K562 (cell line): Measurements from ENCODE around the gene EPB41L2.

Experiments used
- CTCF ChIP-seq, 3 experiments: IDR thresholded peaks in 2 of 3; conservative IDR thresholded peaks in 1 of 3; 2 replicates each; pipeline ENCODE4 v1.5.1; 2011 to 2012; ENCODE audit warnings: low read length in 3 of 3, mild to moderate bottlenecking in 3 of 3, control low read depth in 2 of 3, improper control_type of control experiment in 1 of 3, inconsistent platforms in 1 of 3, low read depth in 1 of 3, mixed read lengths in 1 of 3, moderate library complexity in 1 of 3; ENCODE audit not compliant: insufficient read depth in 2 of 3
- EZH2 ChIP-seq: IDR thresholded peaks from 2 replicates; pipeline ENCODE4 v1.6.1; 2012; ENCODE audit warnings: low read depth, mild to moderate bottlenecking, inconsistent platforms, low read length, borderline replicate concordance
- FIP1L1 ChIP-seq: fragments of 200-400 bp; formaldehyde crosslinking; IDR thresholded peaks from 2 replicates; pipeline ENCODE4 v1.6.1; 2018; ENCODE audit warnings: mild to moderate bottlenecking, low read depth, low read length; ENCODE audit not compliant: poor library complexity, severe bottlenecking
- HDGF ChIP-seq: fragments of 450-650 bp; IDR thresholded peaks from 2 replicates; pipeline ENCODE4 v1.6.1; 2016
- OTX1 ChIP-seq: fragments of 450-650 bp; formaldehyde crosslinking; IDR thresholded peaks from 2 replicates; pipeline ENCODE4 v1.4.0; 2022; ENCODE audit warnings: mild to moderate bottlenecking
- POLR2A ChIP-seq: fragments of 450-650 bp; conservative IDR thresholded peaks from 2 replicates; pipeline ENCODE4 v1.6.1; 2016
- RBM17 ChIP-seq: fragments of 200-400 bp; formaldehyde crosslinking; IDR thresholded peaks from 2 replicates; pipeline ENCODE4 v1.6.1; 2017; ENCODE audit warnings: low read depth, mild to moderate bottlenecking, low read length, borderline replicate concordance
- TAF15 ChIP-seq: fragments of 200-400 bp; formaldehyde crosslinking; IDR thresholded peaks from 2 replicates; pipeline ENCODE4 v1.6.1; 2017; ENCODE audit warnings: mild to moderate bottlenecking, low read depth, low read length, moderate library complexity
- ZBTB49 ChIP-seq: sonication (generic); formaldehyde crosslinking; IDR thresholded peaks from 2 replicates; pipeline ENCODE4 v1.8.0; 2022; ENCODE audit warnings: missing genetic modification reagents, mild to moderate bottlenecking, borderline replicate concordance

GRCh38 chr6:131061041-131061750 is 1.8 kb downstream of the EPB41L2 start:
- TF ChIP-seq HDGF (no peak), ZBTB49 (no peak), CTCF (IDR thresholded peaks at IDR 0.05 in 2 of 3, conservative IDR thresholded peaks at IDR 0.05 in 1 of 3; ENCODE audit: insufficient read depth in 2 of 3, low read depth in 1 of 3, low read length in 3 of 3) (no peak), POLR2A (no peak), RBM17 (no peak), EZH2 (no peak), FIP1L1 (no peak), OTX1 (CRISPR knock-in tag) (no peak), TAF15 (no peak)
